Liver (tissue), 9 donors: ENCODE data around the gene HCFC1R1. TPM values are rescaled to one million over a fixed set of nuclear protein-coding genes. Genes with fewer than 3 reads are reported as not detected.

ENCODE experiments used
- DNase-seq: peaks from one replicate; pipeline ENCODE4 v3.0.0-alpha.2; 2017; ENCODE audit warnings: low spot score
- H3K27ac ChIP-seq, 2 donors: one replicate each; pipeline ENCODE4 v1.7.0; 2013; ENCODE audit warnings: inconsistent platforms in 2 of 2, low read length in 2 of 2, control low read depth in 1 of 2, low read depth in 1 of 2, mild to moderate bottlenecking in 1 of 2
- H3K27me3 ChIP-seq, 4 donors: one replicate each; pipeline versions ENCODE4 v1.6.1 to v1.7.0; 2013; ENCODE audit warnings: low read length in 3 of 4, inconsistent platforms in 1 of 4, mild to moderate bottlenecking in 1 of 4, moderate library complexity in 1 of 4; ENCODE audit not compliant: control insufficient read depth in 4 of 4, insufficient read depth in 4 of 4
- H3K36me3 ChIP-seq, 4 donors: one replicate each; pipeline versions ENCODE4 v1.6.1 to v1.7.0; 2013; ENCODE audit warnings: low read length in 3 of 4, mild to moderate bottlenecking in 3 of 4, low read depth in 1 of 4, moderate library complexity in 1 of 4; ENCODE audit not compliant: control insufficient read depth in 4 of 4, insufficient read depth in 3 of 4
- H3K4me1 ChIP-seq, 4 donors: one replicate each; pipeline versions ENCODE4 v1.6.1 to v1.7.0; 2013; ENCODE audit warnings: low read length in 3 of 4, mild to moderate bottlenecking in 3 of 4, moderate library complexity in 1 of 4; ENCODE audit not compliant: control insufficient read depth in 4 of 4, insufficient read depth in 4 of 4
- H3K4me3 ChIP-seq, 3 donors: one replicate each; pipeline versions ENCODE4 v1.6.1 to v1.7.0; 2013; ENCODE audit warnings: low read length in 3 of 3, control low read depth in 1 of 3, low read depth in 1 of 3, mild to moderate bottlenecking in 1 of 3
- H3K9ac ChIP-seq, 2 donors: one replicate each; pipeline ENCODE4 v1.7.0; 2013; ENCODE audit warnings: low read length in 2 of 2, mild to moderate bottlenecking in 2 of 2, moderate library complexity in 2 of 2, control low read depth in 1 of 2, low read depth in 1 of 2
- H3K9me3 ChIP-seq, 4 donors: one replicate each; pipeline versions ENCODE4 v1.6.1 to v1.7.0; 2013; ENCODE audit warnings: low read length in 3 of 4; ENCODE audit not compliant: control insufficient read depth in 4 of 4
- ATF3 ChIP-seq: IDR thresholded peaks from 2 replicates; pipeline ENCODE4 v1.6.1; 2016; ENCODE audit warnings: antibody characterized with exemption
- CTCF ChIP-seq: fragments of 150-350 bp; IDR thresholded peaks from 2 replicates; pipeline ENCODE4 v1.5.1; 2017; ENCODE audit warnings: improper control_type of control experiment, low read depth, low read length; ENCODE audit not compliant: missing input control
- EGR1 ChIP-seq, 2 donors: IDR thresholded peaks; 2 replicates each; pipeline ENCODE4 v1.6.1; 2016 to 2018; ENCODE audit warnings: antibody characterized with exemption in 2 of 2, low read depth in 2 of 2
- FOXA1 ChIP-seq: IDR thresholded peaks from 2 replicates; pipeline ENCODE4 v1.6.1; 2016; ENCODE audit warnings: antibody characterized with exemption
- FOXA2 ChIP-seq: IDR thresholded peaks from 2 replicates; pipeline ENCODE4 v1.6.1; 2016; ENCODE audit warnings: antibody characterized with exemption
- GABPA ChIP-seq, 2 donors: IDR thresholded peaks in 1 of 2; conservative IDR thresholded peaks in 1 of 2; 2 replicates each; pipeline ENCODE4 v1.6.1; 2016; ENCODE audit warnings: antibody characterized with exemption in 2 of 2, mild to moderate bottlenecking in 1 of 2, moderate library complexity in 1 of 2
- HNF4A ChIP-seq, 2 donors: conservative IDR thresholded peaks; 2 replicates each; pipeline ENCODE4 v1.6.1; 2016; ENCODE audit warnings: antibody characterized with exemption in 2 of 2, mild to moderate bottlenecking in 2 of 2
- HNF4G ChIP-seq: IDR thresholded peaks from 2 replicates; pipeline ENCODE4 v1.6.1; 2016; ENCODE audit warnings: antibody characterized with exemption
- JUND ChIP-seq, 2 donors: IDR thresholded peaks; 2 replicates each; pipeline ENCODE4 v1.6.1; 2016; ENCODE audit warnings: antibody characterized with exemption in 2 of 2
- NR2F2 ChIP-seq: IDR thresholded peaks from 2 replicates; pipeline ENCODE4 v1.6.1; 2016; ENCODE audit warnings: antibody characterized with exemption
- RAD21 ChIP-seq, 2 donors: IDR thresholded peaks; 2 replicates each; pipeline ENCODE4 v1.6.1; 2016; ENCODE audit warnings: antibody characterized with exemption in 2 of 2, mild to moderate bottlenecking in 2 of 2
- RXRA ChIP-seq, 2 donors: IDR thresholded peaks; 2 replicates each; pipeline ENCODE4 v1.6.1; 2017 to 2018; ENCODE audit warnings: antibody characterized with exemption in 2 of 2, mild to moderate bottlenecking in 1 of 2
- SP1 ChIP-seq: IDR thresholded peaks from 2 replicates; pipeline ENCODE4 v1.6.1; 2018; ENCODE audit warnings: antibody characterized with exemption, mild to moderate bottlenecking
- TAF1 ChIP-seq: conservative IDR thresholded peaks from 2 replicates; pipeline ENCODE4 v1.6.1; 2016; ENCODE audit warnings: antibody characterized with exemption, mild to moderate bottlenecking
- YY1 ChIP-seq: IDR thresholded peaks from 2 replicates; pipeline ENCODE4 v1.6.1; 2016; ENCODE audit warnings: antibody characterized with exemption, mild to moderate bottlenecking
- WGBS: extraction: QIAGEN DNeasy Blood & Tissue Kit; methylation state at CpG from one replicate; pipeline ENCODE4 v1.1.7; 2013; 5-methylcytosine and 5-hydroxymethylcytosine counted together
- polyA plus RNA-seq, 2 donors: library from polyadenylated mRNA; stranded (reverse) in 1 of 2; unstranded in 1 of 2; fragments of 200-250 nt in 1 of 2; fragments of >200 nt in 1 of 2; fragmentation: Nextera tagmentation in 1 of 2; extraction: Ambion mirVana in 1 of 2; gene quantifications; one replicate each; pipeline versions ENCODE4 v1.2.1 to v1.2.3, GENCODE V29; 2013 to 2015
- total RNA-seq, 2 donors: library from RNA; depleted of rRNA; stranded (reverse); fragments of >200 nt; gene quantifications; one replicate each; pipeline ENCODE4 v1.2.3, GENCODE V29; 2014
- TF ChIP-seq, protein P1 (sequence below): IDR thresholded peaks from 2 replicates; pipeline ENCODE4 v1.6.1; 2016; ENCODE audit warnings: antibody characterized with exemption, mild to moderate bottlenecking
- TF ChIP-seq, protein P2 (sequence below): IDR thresholded peaks from 2 replicates; pipeline ENCODE4 v1.6.1; 2016; ENCODE audit warnings: antibody characterized with exemption
- TF ChIP-seq, protein P3 (sequence below): IDR thresholded peaks from 2 replicates; pipeline ENCODE4 v1.6.1; 2016; ENCODE audit warnings: antibody characterized with exemption
- donor health status: healthy.
- donor health status: healthy.
- donor health status: healthy.
- donor health status: healthy.
- donor health status: healthy.

HCFC1R1 gene
- total and polyA plus RNA-seq, 4 donors = 1.4 to 17.6 (median 9.2) TPM

- Histone ChIP-seq H3K4me1 (peaks cover 19 to 49% (median 32%) of the 10 kb centered on the region in 4 donors), H3K9ac (no peak overlapping the region), H3K27ac (peak overlapping the region in 1 of 2 donors; percentile 90), H3K4me3 (no peak overlapping the region), H3K9me3 (no peaks in the 10 kb centered on the region), H3K27me3 (no peaks in the 10 kb centered on the region), H3K36me3 (no peaks in the 10 kb centered on the region)
- 85% methylated on average over 4 of the region's 4 CpGs for WGBS
- TF ChIP-seq, protein P1, sequence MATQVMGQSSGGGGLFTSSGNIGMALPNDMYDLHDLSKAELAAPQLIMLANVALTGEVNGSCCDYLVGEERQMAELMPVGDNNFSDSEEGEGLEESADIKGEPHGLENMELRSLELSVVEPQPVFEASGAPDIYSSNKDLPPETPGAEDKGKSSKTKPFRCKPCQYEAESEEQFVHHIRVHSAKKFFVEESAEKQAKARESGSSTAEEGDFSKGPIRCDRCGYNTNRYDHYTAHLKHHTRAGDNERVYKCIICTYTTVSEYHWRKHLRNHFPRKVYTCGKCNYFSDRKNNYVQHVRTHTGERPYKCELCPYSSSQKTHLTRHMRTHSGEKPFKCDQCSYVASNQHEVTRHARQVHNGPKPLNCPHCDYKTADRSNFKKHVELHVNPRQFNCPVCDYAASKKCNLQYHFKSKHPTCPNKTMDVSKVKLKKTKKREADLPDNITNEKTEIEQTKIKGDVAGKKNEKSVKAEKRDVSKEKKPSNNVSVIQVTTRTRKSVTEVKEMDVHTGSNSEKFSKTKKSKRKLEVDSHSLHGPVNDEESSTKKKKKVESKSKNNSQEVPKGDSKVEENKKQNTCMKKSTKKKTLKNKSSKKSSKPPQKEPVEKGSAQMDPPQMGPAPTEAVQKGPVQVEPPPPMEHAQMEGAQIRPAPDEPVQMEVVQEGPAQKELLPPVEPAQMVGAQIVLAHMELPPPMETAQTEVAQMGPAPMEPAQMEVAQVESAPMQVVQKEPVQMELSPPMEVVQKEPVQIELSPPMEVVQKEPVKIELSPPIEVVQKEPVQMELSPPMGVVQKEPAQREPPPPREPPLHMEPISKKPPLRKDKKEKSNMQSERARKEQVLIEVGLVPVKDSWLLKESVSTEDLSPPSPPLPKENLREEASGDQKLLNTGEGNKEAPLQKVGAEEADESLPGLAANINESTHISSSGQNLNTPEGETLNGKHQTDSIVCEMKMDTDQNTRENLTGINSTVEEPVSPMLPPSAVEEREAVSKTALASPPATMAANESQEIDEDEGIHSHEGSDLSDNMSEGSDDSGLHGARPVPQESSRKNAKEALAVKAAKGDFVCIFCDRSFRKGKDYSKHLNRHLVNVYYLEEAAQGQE = no peak
- no peak for TF ChIP-seq HNF4G
- no peak for TF ChIP-seq CTCF
- TF ChIP-seq HNF4A (conservative IDR thresholded peaks at IDR 0.05) = no peak
- no peak for TF ChIP-seq FOXA1
- TF ChIP-seq, protein P2, sequence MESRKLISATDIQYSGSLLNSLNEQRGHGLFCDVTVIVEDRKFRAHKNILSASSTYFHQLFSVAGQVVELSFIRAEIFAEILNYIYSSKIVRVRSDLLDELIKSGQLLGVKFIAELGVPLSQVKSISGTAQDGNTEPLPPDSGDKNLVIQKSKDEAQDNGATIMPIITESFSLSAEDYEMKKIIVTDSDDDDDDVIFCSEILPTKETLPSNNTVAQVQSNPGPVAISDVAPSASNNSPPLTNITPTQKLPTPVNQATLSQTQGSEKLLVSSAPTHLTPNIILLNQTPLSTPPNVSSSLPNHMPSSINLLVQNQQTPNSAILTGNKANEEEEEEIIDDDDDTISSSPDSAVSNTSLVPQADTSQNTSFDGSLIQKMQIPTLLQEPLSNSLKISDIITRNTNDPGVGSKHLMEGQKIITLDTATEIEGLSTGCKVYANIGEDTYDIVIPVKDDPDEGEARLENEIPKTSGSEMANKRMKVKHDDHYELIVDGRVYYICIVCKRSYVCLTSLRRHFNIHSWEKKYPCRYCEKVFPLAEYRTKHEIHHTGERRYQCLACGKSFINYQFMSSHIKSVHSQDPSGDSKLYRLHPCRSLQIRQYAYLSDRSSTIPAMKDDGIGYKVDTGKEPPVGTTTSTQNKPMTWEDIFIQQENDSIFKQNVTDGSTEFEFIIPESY = no peak
- TF ChIP-seq ATF3 = no peak
- no peak for TF ChIP-seq JUND (IDR thresholded peaks at IDR 0.05)
- TF ChIP-seq FOXA2 = no peak
- no peak for TF ChIP-seq GABPA (IDR thresholded peaks at IDR 0.05 in 1 of 2, conservative IDR thresholded peaks at IDR 0.05 in 1 of 2)
- TF ChIP-seq SP1 = no peak
- TF ChIP-seq TAF1 = no peak
- no peak for TF ChIP-seq NR2F2
- TF ChIP-seq, protein P3, sequence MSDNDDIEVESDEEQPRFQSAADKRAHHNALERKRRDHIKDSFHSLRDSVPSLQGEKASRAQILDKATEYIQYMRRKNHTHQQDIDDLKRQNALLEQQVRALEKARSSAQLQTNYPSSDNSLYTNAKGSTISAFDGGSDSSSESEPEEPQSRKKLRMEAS = no peak
- no peak for TF ChIP-seq YY1
- no peak for TF ChIP-seq RXRA (IDR thresholded peaks at IDR 0.05)
- no peak for TF ChIP-seq RAD21 (IDR thresholded peaks at IDR 0.05)
- no peak for TF ChIP-seq EGR1 (IDR thresholded peaks at IDR 0.05; ENCODE audit: low read depth in 2 of 2)
- no peak for DNase-seq
Measured at GRCh38 chr16:3008690-3009037, 15.1 kb downstream of the HCFC1R1 start.
